ENCODE results near the gene KRT17.

- TF ChIP-seq EP300 (conservative IDR thresholded peaks at IDR 0.05; ENCODE audit: poor library complexity, severe bottlenecking) = no peak
- TF ChIP-seq REST (IDR thresholded peaks at IDR 0.05; ENCODE audit: borderline replicate concordance) = no peak
- TF ChIP-seq POLR2AphosphoS5 (IDR thresholded peaks at IDR 0.05) = no peak
- no peak for TF ChIP-seq EZH2 (IDR thresholded peaks at IDR 0.05; ENCODE audit: borderline replicate concordance, insufficient read depth, low read length, poor library complexity, severe bottlenecking)
Measured at GRCh38 chr17:41638941-41639340, 14.6 kb upstream of the KRT17 start.

All from neural cell (in vitro differentiated cells).